Gastrocnemius medialis (tissue), 4 donors: Measurements from ENCODE around the gene PRAMEF1. TPM values are rescaled to one million over a fixed set of nuclear protein-coding genes. Genes with fewer than 3 reads are reported as not detected.
"Not testable (repeated sequence)": the region's sequence is repeated elsewhere in the genome, so short reads cannot be mapped to it uniquely, and the experiment has no call there.

ENCODE experiments used
- ATAC-seq, 2 donors: fragments of 150-250 bp; one replicate each; pipeline ENCODE4 v1.9.1; 2016
- DNase-seq, 2 donors: peaks; one replicate each; pipeline ENCODE4 v3.0.0-alpha.2; 2019
- H3K27ac ChIP-seq, 4 donors: fragments of 200-600 bp; sonication (generic); 1 replicate in 1 of 4; 2 replicates in 3 of 4; pipeline ENCODE4 v1.5.1; 2016 to 2018; ENCODE audit warnings: mild to moderate bottlenecking in 2 of 4, moderate library complexity in 1 of 4
- H3K27me3 ChIP-seq, 3 donors: fragments of 200-600 bp; sonication (generic) in 2 of 3; 1 replicate in 1 of 3; 2 replicates in 2 of 3; pipeline versions ENCODE4 v1.5.1 to v1.6.0; 2016 to 2019; ENCODE audit warnings: mild to moderate bottlenecking in 1 of 3, moderate library complexity in 1 of 3
- H3K36me3 ChIP-seq, 2 donors: fragments of 200-600 bp; sonication (generic) in 1 of 2; one replicate each; pipeline ENCODE4 v1.5.1; 2017 to 2018
- H3K4me1 ChIP-seq, 2 donors: fragments of 200-600 bp; sonication (generic) in 1 of 2; one replicate each; pipeline ENCODE4 v1.5.1; 2016 to 2017; ENCODE audit warnings: mild to moderate bottlenecking in 2 of 2
- H3K4me3 ChIP-seq, 4 donors: fragments of 200-600 bp; sonication (generic) in 3 of 4; 1 replicate in 1 of 4; 2 replicates in 3 of 4; pipeline ENCODE4 v1.5.1; 2016 to 2019; ENCODE audit warnings: mild to moderate bottlenecking in 2 of 4
- H3K9me3 ChIP-seq, 3 donors: fragments of 200-600 bp; sonication (generic) in 2 of 3; 1 replicate in 1 of 3; 2 replicates in 2 of 3; pipeline ENCODE4 v1.5.1; 2016 to 2019
- CTCF ChIP-seq, 5 experiments: fragments of 450-650 bp in 3 of 5; fragments of 200-600 bp in 2 of 5; sonication (generic) in 2 of 5; IDR thresholded peaks in 4 of 5; conservative IDR thresholded peaks in 1 of 5; 1 replicate in 4 of 5; 2 replicates in 1 of 5; pipeline ENCODE4 v1.5.1; 2016 to 2019; ENCODE audit warnings: antibody characterized with exemption in 5 of 5, mild to moderate bottlenecking in 3 of 5, moderate library complexity in 3 of 5
- POLR2A ChIP-seq, 2 donors: fragments of 450-650 bp; IDR thresholded peaks; one replicate each; pipeline ENCODE4 v1.6.1; 2017; ENCODE audit warnings: antibody characterized with exemption in 2 of 2, mild to moderate bottlenecking in 2 of 2, moderate library complexity in 2 of 2
- in situ Hi-C, 4 donors: fragments of 200-750 bp; cut with MboI; loops; one replicate each; pipeline versions ENCODE4 v1.15.0 to v1.8.0; 2017; ENCODE audit warnings: low sequenced_read_pairs in 4 of 4
- intact Hi-C: fragments of 100-400 bp; cut with DNase I; formaldehyde crosslinking; loops from one replicate; pipeline ENCODE4 v1.15.1; 2023; ENCODE audit warnings: low total_unique reads
- total RNA-seq, 4 donors: library from RNA; depleted of rRNA; stranded (reverse); fragments of >200 nt; gene quantifications; one replicate each; pipeline versions ENCODE4 v1.1.0 to v1.2.3, GENCODE V29; 2016

PRAMEF1 gene
- total RNA-seq, 4 donors from 2014 or later, result not detected

- Histone ChIP-seq H3K4me1 (no peaks in the 10 kb centered on the region), H3K9me3 (no peaks in the 10 kb centered on the region), H3K4me3 (no peak overlapping the region), H3K27me3 (no peaks in the 10 kb centered on the region), H3K36me3 (no peaks in the 10 kb centered on the region), H3K27ac (no peak overlapping the region)
- DNase-seq (no peak), ATAC-seq (no peak)
- TF ChIP-seq POLR2A (IDR thresholded peaks at IDR 0.05), result no peak
- no peak for TF ChIP-seq CTCF (IDR thresholded peaks at IDR 0.05 in 4 of 5, conservative IDR thresholded peaks at IDR 0.05 in 1 of 5)
- intact Hi-C loops (no loop called here), in situ Hi-C loops (no loop called here)
These were observed 7.7 kb downstream of the PRAMEF1 start for GRCh38 chr1:12798911-12799310.

- Histone ChIP-seq H3K4me3 (no peak overlapping the region), H3K36me3 (no peaks in the 10 kb centered on the region), H3K4me1 (no peaks in the 10 kb centered on the region), H3K27me3 (no peaks in the 10 kb centered on the region), H3K27ac (no peak overlapping the region), H3K9me3 (no peaks in the 10 kb centered on the region)
- intact Hi-C loops, result no loop called here
- TF ChIP-seq POLR2A (IDR thresholded peaks at IDR 0.05) (no peak), CTCF (IDR thresholded peaks at IDR 0.05 in 4 of 5, conservative IDR thresholded peaks at IDR 0.05 in 1 of 5) (no peak)
- in situ Hi-C loops, result no loop called here
- ATAC-seq (no peak), DNase-seq (no peak)
These were observed 8.5 kb downstream of the PRAMEF1 start for GRCh38 chr1:12799730-12800129.

GRCh38 chr1:12809933-12810332 lies 18.7 kb downstream of the PRAMEF1 start:
- Histone ChIP-seq H3K27me3 (no peaks in the 10 kb centered on the region), H3K4me3 (no peak overlapping the region), H3K9me3 (no peaks in the 10 kb centered on the region), H3K4me1 (no peaks in the 10 kb centered on the region), H3K27ac (no peak overlapping the region), H3K36me3 (no peaks in the 10 kb centered on the region)
- ATAC-seq, result no peak
- in situ Hi-C loops, result no loop called here
- intact Hi-C loops, result no loop called here
- DNase-seq, result no peak
- TF ChIP-seq POLR2A (IDR thresholded peaks at IDR 0.05) (no peak), CTCF (IDR thresholded peaks at IDR 0.05 in 4 of 5, conservative IDR thresholded peaks at IDR 0.05 in 1 of 5) (no peak)

GRCh38 chr1:12810691-12811408 lies 19.7 kb downstream of the PRAMEF1 start:
- TF ChIP-seq CTCF (IDR thresholded peaks at IDR 0.05 in 4 of 5, conservative IDR thresholded peaks at IDR 0.05 in 1 of 5) (no peak), POLR2A (IDR thresholded peaks at IDR 0.05) (no peak)
- intact Hi-C loops, result no loop called here
- in situ Hi-C loops, result no loop called here
- Histone ChIP-seq H3K27ac (no peak overlapping the region), H3K36me3 (no peaks in the 10 kb centered on the region), H3K4me3 (no peak overlapping the region), H3K4me1 (no peaks in the 10 kb centered on the region), H3K9me3 (no peaks in the 10 kb centered on the region), H3K27me3 (no peaks in the 10 kb centered on the region)
- ATAC-seq, result no peak
- no peak for DNase-seq

- in situ Hi-C loops, result no loop called here
- no peak overlapping the region for H3K4me3 ChIP-seq
- H3K27ac ChIP-seq, result no peak overlapping the region
- no peak for TF ChIP-seq CTCF (IDR thresholded peaks at IDR 0.05 in 4 of 5, conservative IDR thresholded peaks at IDR 0.05 in 1 of 5)
- no peak for TF ChIP-seq POLR2A (IDR thresholded peaks at IDR 0.05)
- ATAC-seq (no peak), DNase-seq (no peak)
- intact Hi-C loops, result no loop called here
- no peaks in the 10 kb centered on the region for H3K4me1 ChIP-seq
- no peaks in the 10 kb centered on the region for H3K27me3 ChIP-seq
- H3K9me3 ChIP-seq, result no peaks in the 10 kb centered on the region
- H3K36me3 ChIP-seq, result no peaks in the 10 kb centered on the region
These were observed 20.2 kb downstream of the PRAMEF1 start for GRCh38 chr1:12811409-12811784.

GRCh38 chr1:12819061-12819460 lies 27.9 kb downstream of the PRAMEF1 start:
- DNase-seq, in situ Hi-C loops, H3K4me3 ChIP-seq, intact Hi-C loops, H3K9me3 ChIP-seq, H3K36me3 ChIP-seq, ATAC-seq, H3K27me3 ChIP-seq, H3K4me1 ChIP-seq, H3K27ac ChIP-seq: not testable (repeated sequence)

DNA sequence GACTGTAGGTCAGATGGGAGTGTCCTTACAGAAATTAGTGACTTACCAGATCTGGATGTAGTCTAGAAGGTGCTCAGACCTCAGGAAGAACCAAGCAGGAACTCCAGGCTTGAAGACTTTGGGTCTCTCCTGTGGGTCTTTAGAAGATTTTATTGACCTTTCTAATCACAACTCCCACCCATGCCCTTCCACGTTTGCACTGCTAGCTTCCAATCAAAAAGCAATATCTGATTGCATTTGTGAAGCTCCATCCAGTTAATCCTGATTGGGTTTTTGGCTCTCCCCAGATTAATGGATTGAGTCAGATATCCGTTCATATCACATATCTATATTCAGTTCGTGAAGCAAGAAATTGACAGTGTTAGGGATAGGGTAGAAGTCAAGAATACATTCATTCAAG lies 40.1 kb downstream of the PRAMEF1 start, which contains the start of gene PRAMEF11:
TSS of gene PRAMEF11 (minus strand) at position 101 of the 400 bp plus-strand sequence. CDS start 2,621 bp downstream, outside the sequence.
- H3K9me3 ChIP-seq, H3K27me3 ChIP-seq, in situ Hi-C loops, ATAC-seq, H3K4me3 ChIP-seq, intact Hi-C loops, H3K27ac ChIP-seq, H3K4me1 ChIP-seq, DNase-seq, H3K36me3 ChIP-seq: not testable (repeated sequence)
